Endothelial cell of umbilical vein (primary cell): Measurements from ENCODE around the gene CHMP4A. TPM values are rescaled to one million over a fixed set of nuclear protein-coding genes. Genes with fewer than 3 reads are reported as not detected.

Experiments used
- BruUV-seq: library from RNA; stranded (reverse); fragments of 400-500 nt; replicated peaks from 2 replicates; lab custom pipeline; 2021; lab: Mats Ljungman, UMichigan
- CTCF ChIA-PET: fragments of 300-600, 350-600 bp; sonication (Branson Sonifier 250); formaldehyde crosslinking; loops from one replicate; lab custom pipeline; 2021; ENCODE audit warnings: antibody characterized with exemption, inconsistent platforms; lab: Charles Lee
- POLR2A ChIA-PET: fragments of 300-600, 350-600 bp; sonication (Branson Sonifier 250); formaldehyde crosslinking; loops from one replicate; lab custom pipeline; 2021; ENCODE audit warnings: antibody characterized with exemption, inconsistent platforms; lab: Charles Lee
- DNase-seq: peaks from one replicate; pipeline ENCODE4 v3.0.0-alpha.2; 2011; ENCODE audit warnings: low read depth, low spot score
- FAIRE-seq: peaks from 2 replicates; lab custom pipeline; 2011; peaks lifted over from hg19 to GRCh38; lab: Jason Lieb, UNC
- H2AFZ ChIP-seq: 2 replicates; pipeline ENCODE4 v1.6.0; 2012; ENCODE audit warnings: low read depth, low read length, control low read depth, inconsistent platforms
- H3K27ac ChIP-seq: 2 replicates; pipeline ENCODE4 v1.5.1; 2011; ENCODE audit warnings: low read depth, mild to moderate bottlenecking, control low read depth, low read length, moderate library complexity; ENCODE audit not compliant: insufficient read depth
- H3K27me3 ChIP-seq, 2 experiments: 2 replicates each; pipeline versions ENCODE4 v1.6.0 to v1.6.1; 2011; ENCODE audit warnings: low read length in 2 of 2, mixed read lengths in 1 of 2; ENCODE audit not compliant: control insufficient read depth in 2 of 2, insufficient read depth in 2 of 2
- H3K36me3 ChIP-seq, 2 experiments: 2 replicates in 1 of 2; 3 replicates in 1 of 2; pipeline ENCODE4 v1.5.1; 2011; ENCODE audit warnings: low read length in 2 of 2, mild to moderate bottlenecking in 1 of 2, moderate library complexity in 1 of 2; ENCODE audit not compliant: control insufficient read depth in 2 of 2, insufficient read depth in 2 of 2; ENCODE audit errors: extremely low read depth in 1 of 2
- H3K4me1 ChIP-seq: 3 replicates; pipeline ENCODE4 v1.5.1; 2011; ENCODE audit warnings: mild to moderate bottlenecking, low read length; ENCODE audit not compliant: control insufficient read depth, insufficient read depth; ENCODE audit errors: extremely low read depth
- H3K4me2 ChIP-seq: 2 replicates; pipeline ENCODE4 v1.6.1; 2011; ENCODE audit warnings: low read length, control low read depth, mixed read lengths; ENCODE audit not compliant: insufficient read depth
- H3K4me3 ChIP-seq, 3 experiments: fragments of 200-600 bp in 1 of 3; sonication (generic), shearing (Covaris generic) in 1 of 3; replicated peaks in 1 of 3; 2 replicates each; pipeline ENCODE4 v1.5.1; 2011 to 2016; ENCODE audit warnings: control low read depth in 3 of 3, low read length in 3 of 3, mild to moderate bottlenecking in 2 of 3, inconsistent platforms in 1 of 3, low read depth in 1 of 3, moderate library complexity in 1 of 3; ENCODE audit not compliant: insufficient read depth in 1 of 3
- H3K79me2 ChIP-seq: 2 replicates; pipeline ENCODE4 v1.6.0; 2012; ENCODE audit warnings: low read length, inconsistent platforms; ENCODE audit not compliant: control insufficient read depth, insufficient read depth
- H3K9ac ChIP-seq: replicated peaks from 2 replicates; pipeline ENCODE3; 2011; ENCODE audit warnings: low read length, control low read depth; ENCODE audit not compliant: insufficient read depth; ENCODE audit errors: extremely low read depth
- H3K9me1 ChIP-seq: replicated peaks from 3 replicates; pipeline ENCODE4 v1.6.0; 2011; ENCODE audit warnings: mild to moderate bottlenecking, low read length; ENCODE audit not compliant: control insufficient read depth, insufficient read depth; ENCODE audit errors: extremely low read depth
- H3K9me3 ChIP-seq: replicated peaks from 2 replicates; pipeline ENCODE4 v1.5.1; 2012; ENCODE audit warnings: low read length, inconsistent platforms; ENCODE audit not compliant: control insufficient read depth, insufficient read depth
- H4K20me1 ChIP-seq: replicated peaks from 2 replicates; pipeline ENCODE3; 2011; ENCODE audit warnings: mild to moderate bottlenecking, low read length; ENCODE audit not compliant: control insufficient read depth, insufficient read depth; ENCODE audit errors: extremely low read depth
- EZH2 ChIP-seq: IDR thresholded peaks from 2 replicates; pipeline ENCODE4 v1.6.1; 2012; ENCODE audit warnings: borderline replicate concordance, low read depth, mild to moderate bottlenecking, moderate library complexity, low read length, inconsistent platforms; ENCODE audit not compliant: severe bottlenecking
- FOS ChIP-seq: IDR thresholded peaks from 2 replicates; pipeline ENCODE4 v1.6.1; 2011; ENCODE audit warnings: mild to moderate bottlenecking, low read length, moderate library complexity, borderline replicate concordance; ENCODE audit not compliant: insufficient read depth
- GATA2 ChIP-seq: IDR thresholded peaks from 2 replicates; pipeline ENCODE4 v1.7.0; 2011; ENCODE audit warnings: low read depth, mild to moderate bottlenecking, moderate library complexity, mixed read lengths, low read length; ENCODE audit not compliant: insufficient read length, insufficient read depth
- JUN ChIP-seq: IDR thresholded peaks from 2 replicates; pipeline ENCODE4 v1.6.1; 2011; ENCODE audit warnings: borderline replicate concordance, low read depth; ENCODE audit not compliant: insufficient read length, insufficient read depth
- MYC ChIP-seq: IDR thresholded peaks from one replicate; pipeline ENCODE4 v1.6.1; 2011; ENCODE audit warnings: mild to moderate bottlenecking, low read depth, low read length
- POLR2A ChIP-seq: IDR thresholded peaks from 2 replicates; pipeline ENCODE4 v1.6.1; 2012; ENCODE audit warnings: low read depth, mild to moderate bottlenecking, control low read depth, low read length
- POLR2AphosphoS5 ChIP-seq: IDR thresholded peaks from 2 replicates; pipeline ENCODE4 v1.6.1; 2012; ENCODE audit warnings: low read depth, mild to moderate bottlenecking, control low read depth, low read length, moderate library complexity; ENCODE audit not compliant: insufficient read depth
- dilution Hi-C: fragments of 300-500 bp; cut with MboI; formaldehyde crosslinking; loops from one replicate; pipeline ENCODE4 v1.15.0; 2019; ENCODE audit warnings: low sequenced_read_pairs; ENCODE audit not compliant: extremely low pct_ligation_motif_present
- intact Hi-C: fragments of 100-400 bp; cut with micrococcal nuclease; formaldehyde crosslinking; loops from one replicate; pipeline ENCODE4 v1.10.0; 2022
- polyA plus RNA-seq, 4 experiments: library from polyadenylated mRNA; depleted of rRNA in 3 of 4; stranded (reverse) in 3 of 4; unstranded in 1 of 4; fragments of >200 nt; gene quantifications; 2 replicates each; pipeline versions ENCODE4 v1.2.1 to v1.2.3, GENCODE V29; 2011 to 2012; ENCODE audit warnings: missing spikeins in 1 of 4
- total RNA-seq: library from RNA; stranded (reverse); gene quantifications from 2 replicates; pipeline ENCODE4 v1.2.3, GENCODE V29; 2021
- TF ChIP-seq, protein P1 (sequence below), 2 donors: IDR thresholded peaks; 1 replicate in 1 of 2; 2 replicates in 1 of 2; pipeline ENCODE4 v1.5.1; 2011; ENCODE audit warnings: low read length in 2 of 2, mild to moderate bottlenecking in 2 of 2, moderate library complexity in 2 of 2, control low read depth in 1 of 2, inconsistent platforms in 1 of 2, low read depth in 1 of 2; ENCODE audit not compliant: insufficient read depth in 1 of 2; ENCODE audit errors: extremely low read depth in 1 of 2
- TF ChIP-seq, protein P2 (sequence below): IDR thresholded peaks from 2 replicates; pipeline ENCODE4 v1.6.1; 2011; ENCODE audit not compliant: insufficient read depth, insufficient read length

CHMP4A gene
- total and polyA plus RNA-seq, 2 donors (not counting 3 experiments of a cell fraction or from before 2014, with no cell fraction given), result 40.9 to 46.4 TPM

DNA sequence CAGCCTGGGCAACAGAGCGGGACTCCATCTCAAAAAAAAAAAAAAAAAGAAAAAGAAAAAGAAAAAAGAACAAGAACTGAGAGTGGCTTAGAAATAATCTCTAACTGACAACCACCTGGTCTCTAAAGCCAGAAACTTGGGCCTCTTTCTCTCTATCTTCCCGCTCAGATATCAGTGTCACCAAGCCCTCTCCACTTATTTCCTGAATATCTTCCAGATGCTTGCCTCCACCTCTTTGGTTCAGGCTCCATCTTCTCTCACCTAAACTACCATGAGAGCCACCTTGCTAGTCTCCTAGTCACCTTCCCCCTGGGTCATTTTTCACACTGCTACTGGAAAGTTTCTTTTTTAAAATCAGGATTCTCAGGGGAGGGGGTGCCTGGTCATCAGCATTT, 16.2 kb downstream of the CHMP4A start:
- CTCF ChIA-PET, result interaction anchor here (1.7 to 3.9 kb wide), 2 partner anchors 36 to 100 kb away, joined by 7 to 19 read pairs; partner anchors contain the start of gene IRF9
- POLR2A ChIA-PET, result interaction anchor here (0.7 kb wide), 2 partner anchors 10 to 553 kb away, joined by 3 to 5 read pairs; no protein-coding TSS in a partner anchor
- Histone ChIP-seq H3K27ac (no peak overlapping the region), H3K4me1 (peaks cover 16% of the 10 kb centered on the region), H4K20me1 (no peaks in the 10 kb centered on the region), H3K9me1 (no peaks in the 10 kb centered on the region), H3K9ac (no peak overlapping the region), H3K79me2 (peaks cover 35% of the 10 kb centered on the region), H3K4me3 (no peak overlapping the region), H2AFZ (no peak overlapping the region), H3K4me2 (no peak overlapping the region), H3K9me3 (no peaks in the 10 kb centered on the region), H3K27me3 (no peaks in the 10 kb centered on the region), H3K36me3 (peaks cover 5 to 12% of the 10 kb centered on the region in 2 experiments)
- intact Hi-C loops, result no loop called here
- dilution Hi-C loops, result no loop called here
- DNase-seq (no peak), FAIRE-seq (no peak)
- TF ChIP-seq POLR2A (no peak), EZH2 (no peak), POLR2AphosphoS5 (no peak), MYC (no peak), FOS (no peak), JUN (no peak), GATA2 (no peak)
- TF ChIP-seq, protein P1, sequence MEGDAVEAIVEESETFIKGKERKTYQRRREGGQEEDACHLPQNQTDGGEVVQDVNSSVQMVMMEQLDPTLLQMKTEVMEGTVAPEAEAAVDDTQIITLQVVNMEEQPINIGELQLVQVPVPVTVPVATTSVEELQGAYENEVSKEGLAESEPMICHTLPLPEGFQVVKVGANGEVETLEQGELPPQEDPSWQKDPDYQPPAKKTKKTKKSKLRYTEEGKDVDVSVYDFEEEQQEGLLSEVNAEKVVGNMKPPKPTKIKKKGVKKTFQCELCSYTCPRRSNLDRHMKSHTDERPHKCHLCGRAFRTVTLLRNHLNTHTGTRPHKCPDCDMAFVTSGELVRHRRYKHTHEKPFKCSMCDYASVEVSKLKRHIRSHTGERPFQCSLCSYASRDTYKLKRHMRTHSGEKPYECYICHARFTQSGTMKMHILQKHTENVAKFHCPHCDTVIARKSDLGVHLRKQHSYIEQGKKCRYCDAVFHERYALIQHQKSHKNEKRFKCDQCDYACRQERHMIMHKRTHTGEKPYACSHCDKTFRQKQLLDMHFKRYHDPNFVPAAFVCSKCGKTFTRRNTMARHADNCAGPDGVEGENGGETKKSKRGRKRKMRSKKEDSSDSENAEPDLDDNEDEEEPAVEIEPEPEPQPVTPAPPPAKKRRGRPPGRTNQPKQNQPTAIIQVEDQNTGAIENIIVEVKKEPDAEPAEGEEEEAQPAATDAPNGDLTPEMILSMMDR (IDR thresholded peaks at IDR 0.05; ENCODE audit: extremely low read depth in 1 of 2, insufficient read depth in 1 of 2, low read depth in 1 of 2, low read length in 2 of 2), result no peak
- TF ChIP-seq, protein P2, sequence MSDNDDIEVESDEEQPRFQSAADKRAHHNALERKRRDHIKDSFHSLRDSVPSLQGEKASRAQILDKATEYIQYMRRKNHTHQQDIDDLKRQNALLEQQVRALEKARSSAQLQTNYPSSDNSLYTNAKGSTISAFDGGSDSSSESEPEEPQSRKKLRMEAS, result no peak
- BruUV-seq, result no TSS peak
